Lower leg skin (tissue), 4 donors: ENCODE data around the gene MISP. TPM values are rescaled to one million over a fixed set of nuclear protein-coding genes. Genes with fewer than 3 reads are reported as not detected.

ENCODE experiments used
- DNase-seq, 2 donors: peaks; one replicate each; pipeline ENCODE4 v3.0.0-alpha.2; 2019; ENCODE audit warnings: low spot score in 2 of 2
- H3K4me3 ChIP-seq: fragments of 200-600 bp; sonication (generic); 2 replicates; pipeline ENCODE4 v1.5.1; 2017; ENCODE audit warnings: mild to moderate bottlenecking, low read depth; ENCODE audit not compliant: poor library complexity, severe bottlenecking
- CTCF ChIP-seq, 3 donors: fragments of 450-650 bp; IDR thresholded peaks; one replicate each; pipeline ENCODE4 v1.5.1; 2016; ENCODE audit warnings: antibody characterized with exemption in 3 of 3, mild to moderate bottlenecking in 3 of 3, moderate library complexity in 2 of 3
- POLR2A ChIP-seq, 2 donors: fragments of 450-650 bp; IDR thresholded peaks; one replicate each; pipeline ENCODE4 v1.6.1; 2016 to 2017; ENCODE audit warnings: antibody characterized with exemption in 2 of 2, mild to moderate bottlenecking in 1 of 2, moderate library complexity in 1 of 2
- WGBS, 2 donors: methylation state at CpG; one replicate each; pipeline ENCODE4 v1.1.5; 2018; 5-methylcytosine and 5-hydroxymethylcytosine counted together
- intact Hi-C: fragments of 100-400 bp; cut with DNase I; formaldehyde crosslinking; loops from one replicate; pipeline ENCODE4 v1.15.0; 2023; ENCODE audit warnings: low total_unique reads
- total RNA-seq, 4 donors: library from RNA; depleted of rRNA; stranded (reverse); fragments of >200 nt; gene quantifications; one replicate each; pipeline ENCODE4 v1.1.0, GENCODE V29; 2016

Gene MISP
- total RNA-seq, 4 donors from 2014 or later: 0.08 to 2.8 (median 0.92) TPM

GRCh38 chr19:763869-764268 is 13.0 kb downstream of the MISP start:
- 88 to 94% methylated on average over 6 of the region's 6 CpGs for WGBS, 2 donors
- DNase-seq: no peak
- intact Hi-C loops: loop anchor here (10.0 kb wide), 2 partner anchors 81 to 211 kb away; partner anchors contain the start of gene PRTN3
- TF ChIP-seq CTCF (IDR thresholded peaks at IDR 0.05): no peak
- no peak for TF ChIP-seq POLR2A (IDR thresholded peaks at IDR 0.05)
- H3K4me3 ChIP-seq: no peak overlapping the region

- DNase-seq: no peak
- no peak overlapping the region for H3K4me3 ChIP-seq
- intact Hi-C loops: loop anchor here (10.0 kb wide), 2 partner anchors 80 to 210 kb away; partner anchors contain the start of gene PRTN3
- TF ChIP-seq POLR2A (IDR thresholded peaks at IDR 0.05) (no peak), CTCF (IDR thresholded peaks at IDR 0.05) (no peak)
- 94 to 97% methylated on average over 12 of the region's 12 CpGs for WGBS, 2 donors
Measured at GRCh38 chr19:764301-764700, 13.4 kb downstream of the MISP start.

GRCh38 chr19:765179-765738 is 14.3 kb downstream of the MISP start:
- no peak for DNase-seq
- TF ChIP-seq CTCF (IDR thresholded peaks at IDR 0.05): no peak
- no peak for TF ChIP-seq POLR2A (IDR thresholded peaks at IDR 0.05)
- intact Hi-C loops: loop anchor here (5.0 to 10.0 kb wide), 3 partner anchors 80 to 210 kb away; partner anchors contain the start of genes KISS1R and PRTN3
- no peak overlapping the region for H3K4me3 ChIP-seq
- WGBS, 2 donors: 68 to 83% methylated on average over 7 of the region's 7 CpGs

DNA sequence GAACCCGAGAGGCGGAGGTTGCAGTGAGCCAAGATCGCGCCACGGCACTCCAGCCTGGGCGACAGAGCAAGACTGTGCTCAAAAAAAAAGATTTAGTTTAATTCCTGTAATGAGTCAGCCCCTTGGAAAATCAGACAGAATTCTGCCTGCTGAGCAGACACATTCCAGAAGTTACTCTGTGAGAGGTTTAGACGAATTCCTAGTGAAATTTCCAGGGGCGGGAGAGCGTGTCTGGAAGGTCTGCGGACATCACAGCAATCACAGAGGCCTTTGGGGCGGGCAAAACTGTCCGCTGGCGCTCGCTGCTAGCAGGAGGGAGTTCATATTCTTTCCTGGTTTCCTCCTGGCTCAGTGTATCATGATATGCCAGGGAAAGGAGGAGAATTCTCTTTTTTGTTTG is 17.5 kb downstream of the MISP start:
- DNase-seq: no peak
- TF ChIP-seq POLR2A (IDR thresholded peaks at IDR 0.05): no peak
- no peak for TF ChIP-seq CTCF (IDR thresholded peaks at IDR 0.05)
- 53 to 75% methylated on average over 14 of the region's 14 CpGs for WGBS, 2 donors
- no peak overlapping the region for H3K4me3 ChIP-seq
- intact Hi-C loops: loop anchor here (5.0 to 10.0 kb wide), 3 partner anchors 76 to 206 kb away; partner anchors contain the start of genes KISS1R and PRTN3

DNA sequence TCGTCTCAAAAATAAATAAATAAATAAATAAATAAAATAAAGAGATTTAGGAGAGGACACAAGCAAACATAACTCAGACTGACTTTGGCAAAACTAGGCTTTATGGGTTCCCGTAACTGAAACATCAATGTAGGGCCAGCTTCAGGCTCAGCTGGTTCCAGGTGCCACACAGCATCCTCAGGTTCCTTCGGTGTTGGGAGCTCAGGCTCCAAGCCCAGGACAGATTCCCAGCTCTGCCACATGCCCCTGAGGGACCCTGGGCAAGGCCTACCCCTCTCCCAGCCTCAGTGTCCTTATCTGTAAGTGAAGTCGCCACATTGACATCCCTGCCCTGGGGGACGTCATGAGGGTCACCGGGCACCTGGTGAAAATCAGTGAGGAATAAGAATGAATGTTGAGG is 18.7 kb downstream of the MISP start:
- no peak for DNase-seq
- 75 to 82% methylated on average over 6 of the region's 6 CpGs for WGBS, 2 donors
- intact Hi-C loops: loop anchor here (1.0 to 10.0 kb wide), 4 partner anchors 19 to 205 kb away; partner anchors contain the start of genes KISS1R and PRTN3
- H3K4me3 ChIP-seq: no peak overlapping the region
- TF ChIP-seq CTCF (IDR thresholded peaks at IDR 0.05): no peak
- TF ChIP-seq POLR2A (IDR thresholded peaks at IDR 0.05): no peak
